NCI-H748 (cell line): ENCODE measurements around the gene FCER1G.
A peak's percentile ranks its signal among the peaks of the same experiment; 100 is the strongest.
"Not testable (repeated sequence)": the region's sequence is repeated elsewhere in the genome, so short reads cannot be mapped to it uniquely, and the experiment has no call there.

ENCODE experiments used
- DNase-seq: peaks from one replicate; lab custom pipeline; 2025; ENCODE audit not compliant: unreplicated experiment; lab: John Stamatoyannopoulos, UW

The FCER1G gene

GRCh38 chr1:161206411-161207140, 8.5 kb upstream of the FCER1G start:
- no peak for DNase-seq

- no peak for DNase-seq
These were observed 7.9 kb upstream of the FCER1G start for GRCh38 chr1:161207173-161207572.

DNA sequence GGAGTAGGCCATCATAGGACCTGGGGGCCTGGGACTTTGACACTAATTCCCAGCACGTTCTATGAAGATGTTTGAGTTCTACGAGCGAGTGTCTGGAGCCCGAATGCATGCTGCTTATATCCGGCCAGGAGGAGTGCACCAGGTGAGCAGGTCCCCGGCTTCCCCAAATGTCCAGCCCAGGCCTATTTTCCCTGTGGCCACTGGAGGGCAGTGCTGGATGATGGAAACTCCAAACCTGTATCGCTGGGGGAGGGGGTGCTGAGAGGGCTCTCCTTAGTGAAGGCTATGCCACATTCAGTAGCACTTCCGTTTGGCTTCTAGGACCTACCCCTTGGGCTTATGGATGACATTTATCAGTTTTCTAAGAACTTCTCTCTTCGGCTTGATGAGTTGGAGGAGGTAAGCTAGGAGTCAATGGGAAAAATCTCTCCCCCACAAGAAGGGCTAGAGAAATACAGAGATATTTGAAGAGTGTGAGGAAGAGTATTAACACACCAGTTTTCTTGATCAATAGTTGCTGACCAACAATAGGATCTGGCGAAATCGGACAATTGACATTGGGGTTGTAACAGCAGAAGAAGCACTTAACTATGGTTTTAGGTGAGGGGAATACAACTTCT, 5.2 kb upstream of the FCER1G start:
- DNase-seq = peak; percentile 75

DNA sequence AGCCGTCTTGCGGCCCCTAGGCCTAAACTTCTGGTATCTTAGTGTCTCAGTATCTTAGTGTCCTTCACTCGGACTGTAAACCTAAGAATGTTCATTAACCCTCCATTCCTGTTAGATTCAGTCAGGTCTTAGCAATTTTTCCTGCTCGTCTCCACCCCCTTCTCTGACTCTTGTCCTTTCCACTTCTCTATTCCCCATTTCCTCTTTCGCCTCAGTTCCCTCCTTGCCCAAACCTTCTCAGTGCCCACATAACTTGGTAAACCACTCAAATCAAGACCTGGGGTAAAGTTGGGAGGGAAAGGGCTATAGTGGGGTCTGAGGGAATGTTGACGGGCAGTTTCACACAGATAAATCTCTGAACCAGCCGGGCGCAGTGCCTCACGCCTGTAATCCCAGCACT, 726 bp upstream of the FCER1G start:
- no peak for DNase-seq

GRCh38 chr1:161216945-161217712, 2.0 kb downstream of the FCER1G start:
- DNase-seq = no peak

- no peak for DNase-seq
These were observed 2.7 kb downstream of the FCER1G start for GRCh38 chr1:161217831-161218230.

DNA sequence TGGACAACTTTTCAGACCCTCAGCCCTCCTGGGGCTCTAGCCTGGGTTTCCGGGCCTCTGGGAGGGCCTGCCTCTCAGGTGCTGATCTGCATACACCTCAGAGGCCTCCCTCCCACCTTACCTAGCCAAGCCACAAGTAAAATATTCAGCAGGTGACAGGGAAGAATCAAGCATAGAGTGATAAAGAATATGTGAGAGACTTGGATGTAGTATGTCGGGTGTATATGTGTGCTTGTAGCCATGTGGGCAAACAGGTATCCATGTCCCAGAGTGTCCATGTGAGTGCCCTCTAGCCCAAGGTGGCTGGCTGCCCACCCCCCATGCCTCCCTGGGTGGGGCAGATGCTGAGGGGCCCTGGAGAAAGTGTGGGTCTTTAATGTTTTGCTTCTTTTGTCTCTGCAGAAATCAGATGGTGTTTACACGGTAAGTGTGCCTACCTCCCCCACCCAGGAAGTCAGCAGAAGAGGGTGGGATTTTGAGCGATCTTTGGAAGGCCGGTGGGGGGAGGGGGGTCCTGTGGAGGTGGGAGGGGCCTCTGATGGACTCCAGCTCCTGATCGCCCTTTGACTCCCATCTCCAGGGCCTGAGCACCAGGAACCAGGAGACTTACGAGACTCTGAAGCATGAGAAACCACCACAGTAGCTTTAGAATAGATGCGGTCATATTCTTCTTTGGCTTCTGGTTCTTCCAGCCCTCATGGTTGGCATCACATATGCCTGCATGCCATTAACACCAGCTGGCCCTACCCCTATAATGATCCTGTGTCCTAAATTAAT, 3.4 kb downstream of the FCER1G start:
- no peak for DNase-seq

GRCh38 chr1:161219078-161219892, 4.2 kb downstream of the FCER1G start:
- no peak for DNase-seq

GRCh38 chr1:161220002-161220401, 4.9 kb downstream of the FCER1G start:
- no peak for DNase-seq

- DNase-seq = no peak
These were observed 7.3 kb downstream of the FCER1G start for GRCh38 chr1:161222175-161223019.

- DNase-seq = no peak
These were observed 9.0 kb downstream of the FCER1G start for GRCh38 chr1:161223805-161224694.

DNA sequence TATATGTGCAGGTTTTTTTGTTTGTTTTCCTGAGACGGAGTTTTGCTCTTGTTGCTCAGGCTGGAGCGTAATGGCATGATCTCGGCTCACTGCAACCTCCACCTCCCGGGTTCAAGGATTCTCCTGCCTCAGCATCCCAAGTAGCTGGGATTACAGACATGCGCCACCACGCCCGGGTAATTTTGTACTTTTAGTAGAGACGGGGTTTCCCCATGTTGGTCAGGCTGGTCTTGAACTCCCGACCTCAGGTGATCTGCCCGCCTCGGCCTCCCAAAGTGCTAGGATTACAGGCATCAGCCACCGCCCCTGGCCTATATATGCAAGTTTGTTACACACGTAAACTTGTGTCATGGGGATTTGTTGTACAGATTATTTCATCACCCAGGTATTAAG, 9.6 kb downstream of the FCER1G start:
- not testable (repeated sequence) for DNase-seq

GRCh38 chr1:161225178-161225533, 10.1 kb downstream of the FCER1G start:
- no peak for DNase-seq

DNA sequence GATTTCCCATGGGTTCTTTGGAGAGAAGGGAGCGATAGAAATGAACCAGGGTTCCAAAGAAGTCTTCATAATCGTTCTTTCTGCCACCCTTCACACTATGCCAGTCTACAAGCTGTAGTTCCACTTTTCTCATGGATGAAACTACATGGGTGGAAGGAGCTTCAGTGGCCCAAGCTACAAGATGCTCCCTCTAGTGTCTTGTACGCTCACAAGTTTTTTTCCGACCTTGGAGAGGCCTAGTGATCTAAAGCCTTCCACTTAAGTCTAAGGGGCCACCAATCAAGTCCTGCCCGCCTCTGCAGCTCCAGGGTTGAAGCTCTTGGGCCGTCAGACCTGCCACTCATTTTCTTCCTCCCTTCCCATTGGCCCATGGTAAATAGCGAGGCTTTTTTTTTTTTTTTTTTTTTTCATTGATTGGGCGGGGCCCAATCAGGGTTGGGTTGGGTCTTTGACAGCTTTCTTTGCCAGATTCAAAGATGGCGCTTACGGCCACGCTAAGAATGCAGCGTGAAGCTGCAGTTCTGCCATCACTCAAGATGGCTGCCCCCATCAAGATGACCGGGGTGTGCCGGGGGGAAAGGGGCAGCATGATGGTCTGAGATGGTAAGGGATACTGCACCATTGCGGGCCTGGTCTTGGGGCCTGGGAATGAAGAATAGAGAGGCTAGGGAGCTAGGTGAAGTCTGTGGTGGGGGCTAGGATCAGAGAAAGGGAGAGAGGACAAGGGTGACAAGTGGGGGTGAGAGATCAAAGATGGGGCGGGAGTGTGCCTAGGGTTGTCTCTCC, 10.6 kb downstream of the FCER1G start, which contains the start of gene TOMM40L:
TOMM40L (plus strand) TSS at position 527 of the 786 bp plus-strand sequence. CDS start 430 bp downstream, outside the sequence.
- DNase-seq = peak; percentile 96

DNA sequence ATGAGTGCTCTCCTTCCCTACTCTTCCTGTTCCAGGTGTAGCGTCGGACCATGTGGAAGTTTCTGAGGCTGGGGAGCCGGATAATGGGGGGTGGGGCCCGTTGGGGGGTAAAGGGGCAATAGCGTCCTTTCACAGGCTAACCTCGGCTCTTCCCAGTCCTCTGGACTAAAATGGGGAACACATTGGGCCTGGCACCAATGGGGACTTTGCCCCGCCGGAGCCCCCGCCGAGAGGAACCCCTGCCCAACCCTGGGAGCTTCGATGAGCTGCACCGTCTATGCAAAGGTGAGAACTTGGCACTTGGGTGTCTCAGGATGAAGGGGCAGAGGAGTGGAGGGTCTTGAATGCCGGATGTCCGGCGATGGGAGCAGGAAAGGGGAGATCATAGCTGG, 11.2 kb downstream of the FCER1G start:
- no peak for DNase-seq

GRCh38 chr1:161226759-161227158, 11.7 kb downstream of the FCER1G start:
- DNase-seq = no peak

DNA sequence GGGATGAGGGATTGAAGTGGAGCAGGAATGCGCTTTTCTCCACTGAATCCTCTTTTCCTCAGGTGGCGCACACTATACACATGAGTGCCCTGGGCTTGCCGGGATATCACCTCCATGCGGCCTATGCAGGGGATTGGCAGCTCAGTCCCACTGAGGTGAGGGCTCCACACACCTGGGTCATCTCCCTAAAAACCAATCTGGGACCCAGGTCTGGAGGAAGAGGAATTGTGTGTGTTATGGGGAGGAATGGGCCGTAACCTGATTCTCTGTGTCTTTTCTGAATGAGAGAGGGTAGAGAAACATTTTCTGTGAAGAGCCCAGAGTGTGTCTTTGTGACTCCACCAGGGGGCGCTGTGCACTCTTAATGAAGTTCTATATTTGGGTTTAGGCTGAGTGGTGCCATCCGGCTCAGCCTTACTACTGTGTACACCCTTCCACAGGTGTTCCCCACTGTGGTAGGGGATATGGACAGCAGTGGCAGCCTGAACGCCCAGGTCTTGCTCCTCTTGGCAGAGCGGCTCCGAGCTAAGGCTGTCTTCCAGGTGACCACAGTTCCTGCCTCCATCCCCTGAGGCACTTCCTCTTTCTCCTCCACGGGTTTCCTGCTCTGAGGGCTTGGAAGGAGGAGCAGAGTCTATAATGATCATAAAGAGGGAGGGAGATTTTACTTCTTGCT, 12.2 kb downstream of the FCER1G start:
- DNase-seq = peak; percentile 81
